ENCODE data around the gene GEMIN2.

- TF ChIP-seq CTCF (IDR thresholded peaks at IDR 0.05) = no peak
- no peak for TF ChIP-seq POLR2AphosphoS5 (IDR thresholded peaks at IDR 0.05; ENCODE audit: low read depth, low read length)
- TF ChIP-seq MXI1 (IDR thresholded peaks at IDR 0.05; ENCODE audit: low read depth, low read length) = no peak
- TF ChIP-seq MAX (IDR thresholded peaks at IDR 0.05; ENCODE audit: low read depth) = no peak
- no peak for TF ChIP-seq EZH2phosphoT487 (IDR thresholded peaks at IDR 0.05; ENCODE audit: borderline replicate concordance, low read depth)
- no peak for TF ChIP-seq GABPA (IDR thresholded peaks at IDR 0.05; ENCODE audit: low read depth)
- TF ChIP-seq FOXM1 (IDR thresholded peaks at IDR 0.05; ENCODE audit: low read depth) = no peak
Measured at GRCh38 chr14:39091716-39092115, 22.4 kb upstream of the GEMIN2 start.

Data from SK-N-SH (cell line).